Gastrocnemius medialis (tissue), 4 donors: ENCODE measurements around the gene HIC2. TPM values are rescaled to one million over a fixed set of nuclear protein-coding genes. Genes with fewer than 3 reads are reported as not detected.

Source experiments
- ATAC-seq, 2 donors: fragments of 150-250 bp; one replicate each; pipeline ENCODE4 v1.9.1; 2016
- DNase-seq, 2 donors: peaks; one replicate each; pipeline ENCODE4 v3.0.0-alpha.2; 2019
- H3K27ac ChIP-seq, 4 donors: fragments of 200-600 bp; sonication (generic); 1 replicate in 1 of 4; 2 replicates in 3 of 4; pipeline ENCODE4 v1.5.1; 2016 to 2018; ENCODE audit warnings: mild to moderate bottlenecking in 2 of 4, moderate library complexity in 1 of 4
- H3K27me3 ChIP-seq, 3 donors: fragments of 200-600 bp; sonication (generic) in 2 of 3; 1 replicate in 1 of 3; 2 replicates in 2 of 3; pipeline versions ENCODE4 v1.5.1 to v1.6.0; 2016 to 2019; ENCODE audit warnings: mild to moderate bottlenecking in 1 of 3, moderate library complexity in 1 of 3
- H3K36me3 ChIP-seq, 2 donors: fragments of 200-600 bp; sonication (generic) in 1 of 2; one replicate each; pipeline ENCODE4 v1.5.1; 2017 to 2018
- H3K4me1 ChIP-seq, 2 donors: fragments of 200-600 bp; sonication (generic) in 1 of 2; one replicate each; pipeline ENCODE4 v1.5.1; 2016 to 2017; ENCODE audit warnings: mild to moderate bottlenecking in 2 of 2
- H3K4me3 ChIP-seq, 4 donors: fragments of 200-600 bp; sonication (generic) in 3 of 4; 1 replicate in 1 of 4; 2 replicates in 3 of 4; pipeline ENCODE4 v1.5.1; 2016 to 2019; ENCODE audit warnings: mild to moderate bottlenecking in 2 of 4
- H3K9me3 ChIP-seq, 3 donors: fragments of 200-600 bp; sonication (generic) in 2 of 3; 1 replicate in 1 of 3; 2 replicates in 2 of 3; pipeline ENCODE4 v1.5.1; 2016 to 2019
- CTCF ChIP-seq, 5 experiments: fragments of 450-650 bp in 3 of 5; fragments of 200-600 bp in 2 of 5; sonication (generic) in 2 of 5; IDR thresholded peaks in 4 of 5; conservative IDR thresholded peaks in 1 of 5; 1 replicate in 4 of 5; 2 replicates in 1 of 5; pipeline ENCODE4 v1.5.1; 2016 to 2019; ENCODE audit warnings: antibody characterized with exemption in 5 of 5, mild to moderate bottlenecking in 3 of 5, moderate library complexity in 3 of 5
- POLR2A ChIP-seq, 2 donors: fragments of 450-650 bp; IDR thresholded peaks; one replicate each; pipeline ENCODE4 v1.6.1; 2017; ENCODE audit warnings: antibody characterized with exemption in 2 of 2, mild to moderate bottlenecking in 2 of 2, moderate library complexity in 2 of 2
- in situ Hi-C, 4 donors: fragments of 200-750 bp; cut with MboI; loops; one replicate each; pipeline versions ENCODE4 v1.15.0 to v1.8.0; 2017; ENCODE audit warnings: low sequenced_read_pairs in 4 of 4
- intact Hi-C: fragments of 100-400 bp; cut with DNase I; formaldehyde crosslinking; loops from one replicate; pipeline ENCODE4 v1.15.1; 2023; ENCODE audit warnings: low total_unique reads
- total RNA-seq, 4 donors: library from RNA; depleted of rRNA; stranded (reverse); fragments of >200 nt; gene quantifications; one replicate each; pipeline versions ENCODE4 v1.1.0 to v1.2.3, GENCODE V29; 2016

HIC2 gene
- total RNA-seq, 4 donors from 2014 or later = 1.5 to 4.0 (median 2.0) TPM

- peaks cover 0 to 20% of the 10 kb centered on the region in 2 donors for H3K36me3 ChIP-seq
- in situ Hi-C loops (no loop called here), intact Hi-C loops (no loop called here)
Measured at GRCh38 chr22:21443735-21444421, 26.7 kb downstream of the HIC2 start.

GRCh38 chr22:21444701-21445436, 27.7 kb downstream of the HIC2 start:
- Histone ChIP-seq H3K4me1 (peaks cover 0 to 5% of the 10 kb centered on the region in 2 donors), H3K4me3 (no peak overlapping the region), H3K27me3 (no peaks in the 10 kb centered on the region), H3K36me3 (peaks cover 0 to 20% of the 10 kb centered on the region in 2 donors), H3K9me3 (no peaks in the 10 kb centered on the region), H3K27ac (no peak overlapping the region)
- ATAC-seq = no peak
- no peak for TF ChIP-seq CTCF (IDR thresholded peaks at IDR 0.05 in 4 of 5, conservative IDR thresholded peaks at IDR 0.05 in 1 of 5)
- TF ChIP-seq POLR2A (IDR thresholded peaks at IDR 0.05) = no peak
- in situ Hi-C loops (no loop called here), intact Hi-C loops (no loop called here)
- peak in 1 of 2 donors; percentile 6 for DNase-seq

More at GRCh38 chr22:21443735-21444421, 26.7 kb downstream of the HIC2 start:
- no peak overlapping the region for H3K27ac ChIP-seq
- H3K27me3 ChIP-seq = no peaks in the 10 kb centered on the region
- no peak overlapping the region for H3K4me3 ChIP-seq
- no peaks in the 10 kb centered on the region for H3K9me3 ChIP-seq
- DNase-seq (no peak), ATAC-seq (no peak)
- peaks cover 0 to 5% of the 10 kb centered on the region in 2 donors for H3K4me1 ChIP-seq
- TF ChIP-seq CTCF (IDR thresholded peaks at IDR 0.05 in 4 of 5, conservative IDR thresholded peaks at IDR 0.05 in 1 of 5) (no peak), POLR2A (IDR thresholded peaks at IDR 0.05) (no peak)

- in situ Hi-C loops = no loop called here
- ATAC-seq (no peak), DNase-seq (no peak)
- no peak overlapping the region for H3K27ac ChIP-seq
- no peaks in the 10 kb centered on the region for H3K27me3 ChIP-seq
- no peak for TF ChIP-seq CTCF (IDR thresholded peaks at IDR 0.05 in 4 of 5, conservative IDR thresholded peaks at IDR 0.05 in 1 of 5)
- intact Hi-C loops = no loop called here
- peaks cover 0 to 5% of the 10 kb centered on the region in 2 donors for H3K4me1 ChIP-seq
- H3K36me3 ChIP-seq = peaks cover 0 to 20% of the 10 kb centered on the region in 2 donors
- H3K4me3 ChIP-seq = no peak overlapping the region
- no peaks in the 10 kb centered on the region for H3K9me3 ChIP-seq
Measured at GRCh38 chr22:21445437-21446127, 28.4 kb downstream of the HIC2 start.

- H3K9me3 ChIP-seq = no peaks in the 10 kb centered on the region
- DNase-seq = no peak
- no peak overlapping the region for H3K4me3 ChIP-seq
- H3K36me3 ChIP-seq = peaks cover 0 to 20% of the 10 kb centered on the region in 2 donors
- ATAC-seq = no peak
- no peaks in the 10 kb centered on the region for H3K27me3 ChIP-seq
- in situ Hi-C loops (no loop called here), intact Hi-C loops (no loop called here)
- peaks cover 0 to 5% of the 10 kb centered on the region in 2 donors for H3K4me1 ChIP-seq
- H3K27ac ChIP-seq = no peak overlapping the region
- TF ChIP-seq CTCF (IDR thresholded peaks at IDR 0.05 in 4 of 5, conservative IDR thresholded peaks at IDR 0.05 in 1 of 5) (no peak), POLR2A (IDR thresholded peaks at IDR 0.05) (no peak)
Measured at GRCh38 chr22:21446128-21446826, 29.1 kb downstream of the HIC2 start.
